Activated CD4-positive, alpha-beta T cell treated with anti-CD3 and anti-CD28 coated beads, Interleukin-2, amount 50 U/mL, for 16 hours (primary cell): ENCODE data around the gene GOLT1B.
"Not testable (repeated sequence)": the region's sequence is repeated elsewhere in the genome, so short reads cannot be mapped to it uniquely, and the experiment has no call there.

Experiments used
- DNase-seq: peaks from one replicate; pipeline ENCODE4 v3.0.0-alpha.2; 2020

The GOLT1B gene

GRCh38 chr12:21501258-21502163 is at the start of gene GOLT1B, which contains the start of gene RECQL:
Gene GOLT1B (plus strand): TSS chr12:21501789. CDS start chr12:21501924, 135 bp downstream.
Gene RECQL (minus strand): TSS chr12:21501635. CDS start chr12:21499570, 2,065 bp downstream.
- peak; percentile 97 for DNase-seq

- peak; percentile 87 for DNase-seq
Observed at GRCh38 chr12:21453312-21453852, 48.2 kb upstream of the GOLT1B start.

- peak; percentile 87 for DNase-seq
Observed at GRCh38 chr12:21456291-21456780, 45.3 kb upstream of the GOLT1B start.

- DNase-seq: no peak
Observed at GRCh38 chr12:21459474-21459873, 42.1 kb upstream of the GOLT1B start.

GRCh38 chr12:21467334-21467733 is 34.3 kb upstream of the GOLT1B start:
- not testable (repeated sequence) for DNase-seq

- no peak for DNase-seq
Observed at GRCh38 chr12:21471294-21471693, 30.3 kb upstream of the GOLT1B start.

GRCh38 chr12:21472197-21472823 is 29.3 kb upstream of the GOLT1B start:
- no peak for DNase-seq

GRCh38 chr12:21475552-21475951 is 26.0 kb upstream of the GOLT1B start:
- no peak for DNase-seq

- peak; percentile 26 for DNase-seq
Observed at GRCh38 chr12:21476949-21477348, 24.6 kb upstream of the GOLT1B start.

- DNase-seq: no peak
Observed at GRCh38 chr12:21478756-21479455, 22.7 kb upstream of the GOLT1B start.

- no peak for DNase-seq
Observed at GRCh38 chr12:21483531-21483930, 18.1 kb upstream of the GOLT1B start.

- DNase-seq: no peak
Observed at GRCh38 chr12:21485998-21486397, 15.6 kb upstream of the GOLT1B start.

- DNase-seq: no peak
Observed at GRCh38 chr12:21499765-21500164, 1.8 kb upstream of the GOLT1B start.

- DNase-seq: no peak
Observed at GRCh38 chr12:21500786-21501257, 767 bp upstream of the GOLT1B start.

GRCh38 chr12:21502164-21502496 is 541 bp downstream of the GOLT1B start:
- DNase-seq: peak; percentile 25

- DNase-seq: no peak
Observed at GRCh38 chr12:21502872-21503271, 1.3 kb downstream of the GOLT1B start.

- no peak for DNase-seq
Observed at GRCh38 chr12:21505888-21506287, 4.3 kb downstream of the GOLT1B start.

- no peak for DNase-seq
Observed at GRCh38 chr12:21507849-21508248, 6.3 kb downstream of the GOLT1B start.

- DNase-seq: peak; percentile 56
Observed at GRCh38 chr12:21509768-21510167, 8.2 kb downstream of the GOLT1B start.

- DNase-seq: no peak
Observed at GRCh38 chr12:21516281-21516680, 14.7 kb downstream of the GOLT1B start.

- DNase-seq: no peak
Observed at GRCh38 chr12:21518451-21518850, 16.9 kb downstream of the GOLT1B start.

GRCh38 chr12:21521541-21521940 is 20.0 kb downstream of the GOLT1B start:
- DNase-seq: no peak

- no peak for DNase-seq
Observed at GRCh38 chr12:21523148-21523547, 21.6 kb downstream of the GOLT1B start.
